CD4-positive, alpha-beta T cell treated with Interleukin-12 subunit alpha and Interleukin-12 subunit beta, for 1 hour (primary cell): Measurements from ENCODE around the gene DOCK9.
"Not testable (repeated sequence)": the region's sequence is repeated elsewhere in the genome, so short reads cannot be mapped to it uniquely, and the experiment has no call there.

Experiments
- DNase-seq: peaks from one replicate; pipeline ENCODE4 v3.0.0-alpha.2; 2020

The DOCK9 gene

DNA sequence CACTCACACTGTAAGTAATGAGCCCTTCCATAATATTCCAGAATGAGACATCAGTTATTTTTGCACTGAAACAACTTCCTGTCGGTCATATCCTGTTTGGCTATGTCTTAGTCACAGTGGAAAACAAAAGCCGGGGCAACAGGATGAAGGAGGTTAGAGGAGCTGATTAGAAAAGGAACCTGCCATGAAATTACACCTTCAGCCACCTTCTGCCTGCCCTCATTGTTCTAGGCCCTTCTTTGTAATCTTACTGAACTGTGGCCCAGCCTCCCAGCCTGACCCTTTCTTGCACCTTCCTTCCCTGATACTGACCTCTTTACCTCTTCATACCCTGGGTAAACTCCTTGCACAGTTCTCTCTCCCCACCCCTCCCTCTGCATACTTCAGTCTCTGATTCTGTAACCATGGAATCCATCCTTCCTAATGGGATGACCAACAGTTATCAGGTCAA lies 67.3 kb downstream of the DOCK9 start:
- DNase-seq = peak; percentile 53

DNA sequence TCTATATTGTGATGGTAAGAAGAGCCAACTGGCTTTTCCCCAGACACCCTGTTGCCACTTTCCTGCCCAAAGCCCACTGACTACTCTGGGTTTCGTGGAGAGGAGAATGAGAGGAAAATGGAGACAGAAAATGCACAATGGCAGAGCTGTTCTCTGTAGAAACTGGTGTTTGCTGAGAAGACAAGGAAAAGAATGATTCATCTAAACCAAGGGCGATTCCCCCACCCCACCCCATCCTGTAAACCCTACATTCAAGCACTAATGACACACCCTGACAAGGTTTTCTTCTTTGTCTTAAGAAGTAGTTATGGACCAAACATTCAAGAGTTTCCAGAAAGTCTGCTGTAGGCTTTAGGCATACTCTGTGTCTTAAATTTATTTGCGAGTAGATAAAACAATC lies 68.8 kb downstream of the DOCK9 start:
- DNase-seq = no peak

DNA sequence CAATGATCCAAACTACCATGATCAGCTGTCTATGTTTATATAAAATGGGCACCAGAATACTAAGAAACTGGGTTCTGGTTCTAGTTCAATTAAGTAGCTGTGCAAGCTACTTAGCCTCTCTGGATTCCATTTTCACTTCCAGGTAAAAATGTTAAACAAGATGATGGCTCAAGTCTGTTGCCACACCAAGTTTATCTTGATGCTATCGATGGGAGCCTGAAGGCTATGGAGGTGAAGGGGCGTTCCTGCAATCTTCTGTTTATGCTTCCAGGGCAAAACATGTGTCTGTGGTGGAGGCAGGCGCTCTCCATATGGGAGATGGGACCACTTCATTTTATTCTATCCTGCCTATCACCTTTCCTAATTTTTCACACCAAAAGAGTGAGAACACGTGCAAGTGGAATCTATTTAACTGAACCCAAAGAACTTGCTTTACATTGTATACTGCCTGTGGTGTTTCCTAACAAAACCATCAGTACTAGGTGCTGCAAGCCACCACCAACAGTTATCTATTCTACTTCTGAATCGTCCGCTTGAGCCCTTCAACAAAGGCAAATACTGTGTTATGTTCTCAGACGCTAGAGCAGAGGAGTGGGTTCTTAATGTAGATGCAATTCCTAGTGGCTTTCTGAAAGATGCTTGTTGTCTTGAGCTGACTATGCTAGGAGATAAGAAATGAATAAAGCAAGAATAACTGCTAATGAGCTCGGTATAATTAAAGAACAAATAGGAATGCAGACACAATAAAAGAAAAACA lies 70.9 kb downstream of the DOCK9 start:
- no peak for DNase-seq

DNA sequence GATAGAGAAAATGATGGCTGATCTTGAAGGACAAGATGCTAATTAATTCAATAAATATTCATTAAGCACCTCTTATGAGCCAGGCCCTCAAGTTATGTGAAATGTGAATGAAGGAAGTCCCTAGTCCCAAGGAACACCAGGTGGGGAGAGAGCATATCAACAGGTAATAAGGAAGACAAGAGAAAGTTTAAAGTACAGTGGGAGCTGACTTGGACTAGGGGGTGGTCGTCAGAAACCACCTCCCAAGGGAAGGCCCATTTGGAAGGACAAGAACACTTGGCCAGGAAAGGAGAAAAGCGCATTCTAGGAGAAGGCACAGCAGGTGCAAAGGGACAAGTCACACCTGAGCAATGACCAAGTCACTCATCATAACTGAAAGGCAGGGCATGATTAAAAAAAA lies 72.7 kb downstream of the DOCK9 start:
- no peak for DNase-seq

DNA sequence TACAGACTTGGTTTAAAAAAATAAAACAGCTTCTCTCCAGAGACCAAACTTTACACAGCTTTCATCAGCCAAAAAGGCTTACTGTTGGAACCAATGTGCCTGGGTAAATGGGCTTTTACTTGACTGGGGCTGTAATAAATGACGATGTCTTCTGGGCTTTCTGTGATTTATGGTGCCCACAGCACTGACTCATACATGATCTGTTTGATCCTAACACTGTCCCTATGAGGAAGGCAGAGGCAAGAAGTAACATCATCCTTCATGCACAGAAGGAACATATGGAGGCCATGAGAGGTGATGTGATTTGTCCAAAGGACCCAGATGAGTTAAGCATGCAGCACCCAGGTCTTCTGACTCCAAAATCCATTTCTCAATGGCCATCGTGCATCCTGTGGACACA lies 77.4 kb downstream of the DOCK9 start:
- DNase-seq = no peak

DNA sequence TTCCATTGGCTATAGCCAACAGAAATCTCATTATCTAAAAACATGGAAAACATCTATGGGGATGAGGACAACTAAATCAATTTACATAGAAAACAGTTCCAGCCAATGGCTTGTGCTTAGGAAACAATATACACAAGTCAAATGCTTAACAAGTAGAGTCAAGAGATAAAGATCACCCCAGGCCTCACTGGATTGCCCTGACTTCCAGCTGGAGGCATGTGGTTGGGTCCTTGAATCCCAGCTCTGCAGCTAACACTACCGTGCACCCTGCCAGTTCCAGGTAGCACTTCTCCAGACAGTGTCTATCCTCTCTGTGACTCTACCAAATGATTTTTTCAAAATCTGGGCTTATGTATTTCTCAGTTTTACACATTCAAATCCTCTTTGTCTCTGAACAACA lies 80.2 kb downstream of the DOCK9 start:
- DNase-seq = no peak

DNA sequence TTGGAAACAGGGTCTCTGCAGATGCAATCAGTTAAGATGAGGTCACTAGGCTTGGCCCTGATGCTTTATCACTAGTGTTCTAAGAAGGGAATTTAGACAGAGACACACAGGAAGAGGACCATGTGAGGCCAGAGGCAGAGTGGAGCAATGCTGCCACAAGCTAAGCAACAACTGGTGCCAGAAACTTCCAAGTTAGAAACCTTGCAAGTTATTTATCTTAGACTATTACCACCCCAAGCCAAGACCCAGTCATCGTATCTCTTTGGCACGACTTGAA lies 81.1 kb downstream of the DOCK9 start:
- no peak for DNase-seq

DNA sequence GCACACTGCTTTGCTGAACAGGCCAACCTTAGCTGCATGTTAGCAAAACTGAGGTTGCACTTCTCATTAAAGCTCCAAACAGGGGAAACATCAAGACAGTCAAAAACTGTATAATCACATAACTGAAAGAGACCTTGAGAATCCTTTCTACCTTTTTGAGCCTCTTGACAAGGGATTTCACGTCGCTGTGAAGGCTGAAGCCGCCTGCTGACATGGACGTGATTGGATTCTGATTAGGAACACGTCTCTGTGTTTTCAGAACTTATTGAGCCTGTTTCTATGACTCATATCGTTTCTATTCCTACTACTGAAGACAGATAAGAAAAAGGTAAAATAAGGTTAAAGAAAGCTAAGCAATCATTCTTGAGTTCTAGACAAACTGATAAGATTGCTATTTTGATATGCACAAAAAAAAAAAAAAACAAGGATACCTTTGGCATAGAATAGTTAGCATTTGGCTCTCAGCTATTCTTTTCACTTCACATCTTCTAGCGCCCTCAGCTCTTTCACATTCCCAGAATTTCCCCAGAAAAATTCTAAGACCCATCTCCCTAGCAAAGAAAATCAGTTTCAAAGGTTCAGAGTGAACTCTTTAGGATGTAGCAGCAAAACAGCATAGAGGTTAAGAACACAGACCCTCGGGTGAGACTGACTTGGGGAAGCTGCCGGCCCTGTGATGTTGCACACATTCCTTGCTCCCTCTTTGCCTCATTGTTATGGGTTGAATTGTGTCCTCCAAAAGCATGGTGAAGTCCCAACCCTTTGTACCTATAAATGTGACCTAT lies 81.6 kb downstream of the DOCK9 start:
- no peak for DNase-seq

DNA sequence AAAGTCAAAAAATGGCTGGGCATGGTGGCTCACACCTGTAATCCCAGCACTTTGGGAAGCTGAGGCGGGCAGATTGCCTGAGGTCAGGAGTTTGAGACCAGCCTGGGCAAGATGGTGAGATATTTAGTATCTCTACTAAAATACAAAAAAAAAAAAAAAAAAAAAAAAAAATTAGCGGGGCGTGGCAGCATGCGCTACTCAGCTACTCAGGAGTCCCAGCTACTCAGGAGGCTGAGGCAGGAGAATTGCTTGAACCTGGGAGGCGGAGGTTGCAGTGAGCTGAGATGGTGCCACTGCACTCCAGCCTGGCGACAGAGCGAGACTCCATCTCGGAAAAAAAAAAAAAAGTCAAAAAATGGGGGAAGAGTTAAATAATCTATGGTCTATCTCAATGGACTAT lies 83.0 kb downstream of the DOCK9 start:
- not testable (repeated sequence) for DNase-seq

DNA sequence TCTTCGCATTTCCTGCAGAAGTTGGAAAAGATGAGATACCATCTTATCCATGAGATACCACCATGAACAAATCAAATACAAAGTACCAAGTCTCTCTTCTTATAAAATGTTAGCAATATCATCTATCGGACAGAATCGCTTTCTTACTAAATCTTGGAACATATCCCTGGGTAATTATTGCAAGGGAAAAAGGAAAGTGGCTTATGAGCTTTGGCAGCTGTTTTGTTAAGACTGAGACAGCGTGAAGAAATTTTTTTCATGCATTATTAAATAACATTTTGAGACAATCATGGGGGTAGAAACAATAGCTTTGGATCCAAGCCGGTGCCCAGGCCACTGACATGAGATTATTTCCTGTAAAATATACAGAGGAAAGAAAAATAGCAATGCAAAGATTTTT lies 84.5 kb downstream of the DOCK9 start:
- DNase-seq = no peak

DNA sequence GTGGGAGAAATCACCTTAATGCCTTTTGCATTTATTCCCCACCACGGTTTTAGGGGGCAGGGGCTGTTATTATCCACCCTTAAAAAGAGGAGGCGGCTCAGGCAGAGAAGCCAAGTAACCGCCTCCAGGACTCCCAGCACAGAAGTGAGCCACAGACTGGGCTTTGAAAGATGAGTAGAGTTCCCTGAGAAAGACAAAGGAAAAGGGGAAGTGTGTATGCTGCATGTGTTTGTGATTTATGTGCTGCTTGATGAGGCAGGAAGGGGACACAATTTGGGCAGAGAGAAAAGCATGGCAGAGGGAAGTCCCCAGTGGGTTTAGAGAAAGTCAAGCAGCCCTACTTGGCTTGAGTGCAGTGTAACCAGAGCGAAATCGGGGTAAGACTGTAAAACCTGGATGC lies 85.0 kb downstream of the DOCK9 start:
- no peak for DNase-seq

DNA sequence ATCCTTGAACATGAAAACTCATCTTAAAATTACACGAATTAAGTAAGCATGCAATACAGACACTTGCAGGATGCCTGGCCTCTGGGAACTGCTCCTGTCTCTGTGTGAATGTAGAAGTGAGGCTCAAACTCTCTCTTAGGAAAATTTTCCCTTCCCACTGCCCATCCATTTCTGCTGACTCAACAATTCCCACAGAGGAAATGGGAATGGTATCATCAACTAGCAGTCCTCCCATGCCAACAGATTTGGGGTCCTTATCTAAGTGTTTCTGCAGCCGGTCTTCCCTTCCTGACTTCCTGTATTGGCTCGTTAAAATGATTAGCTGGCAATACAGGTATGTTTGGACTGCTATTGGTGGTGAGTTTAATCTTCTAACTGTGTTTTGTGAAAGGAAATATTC lies 85.8 kb downstream of the DOCK9 start:
- no peak for DNase-seq

DNA sequence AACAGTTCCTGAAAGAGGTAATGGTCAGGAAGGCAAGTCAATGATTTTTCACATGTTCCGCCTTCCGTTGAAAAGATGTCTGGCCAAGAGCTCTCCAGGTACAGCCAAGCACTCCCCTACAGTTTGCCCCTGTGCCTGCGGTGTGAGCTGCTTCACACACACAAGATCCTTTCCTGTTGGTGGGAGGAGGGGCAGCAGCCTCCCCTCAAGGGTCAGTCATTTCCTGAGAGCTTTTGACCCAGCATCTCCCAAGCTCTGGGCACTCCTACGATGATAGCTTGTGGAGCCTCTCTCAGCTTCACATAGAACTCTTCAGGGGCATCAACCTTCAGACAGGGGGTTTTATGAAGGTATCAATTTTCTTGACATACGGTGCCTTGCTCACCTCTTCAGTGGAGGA lies 86.9 kb downstream of the DOCK9 start:
- DNase-seq = no peak

DNA sequence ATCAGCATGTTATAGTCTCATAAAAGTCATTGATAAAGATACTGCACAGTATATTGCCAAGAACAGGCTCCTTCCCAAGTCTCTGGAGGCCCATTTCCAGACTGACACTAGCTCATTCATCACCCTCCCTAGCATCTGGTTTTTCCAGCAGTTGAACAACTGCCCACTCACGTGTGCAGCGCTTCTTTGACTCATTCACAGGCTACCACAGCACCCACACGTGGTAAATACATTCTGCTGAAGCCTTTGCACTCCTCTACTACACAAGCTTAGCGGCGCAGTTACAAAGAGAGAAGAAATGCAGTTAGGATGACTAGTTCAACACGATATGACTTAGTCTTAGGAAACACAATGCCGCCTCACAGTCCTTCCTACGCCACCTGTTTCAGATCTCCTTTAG lies 87.7 kb downstream of the DOCK9 start:
- no peak for DNase-seq

DNA sequence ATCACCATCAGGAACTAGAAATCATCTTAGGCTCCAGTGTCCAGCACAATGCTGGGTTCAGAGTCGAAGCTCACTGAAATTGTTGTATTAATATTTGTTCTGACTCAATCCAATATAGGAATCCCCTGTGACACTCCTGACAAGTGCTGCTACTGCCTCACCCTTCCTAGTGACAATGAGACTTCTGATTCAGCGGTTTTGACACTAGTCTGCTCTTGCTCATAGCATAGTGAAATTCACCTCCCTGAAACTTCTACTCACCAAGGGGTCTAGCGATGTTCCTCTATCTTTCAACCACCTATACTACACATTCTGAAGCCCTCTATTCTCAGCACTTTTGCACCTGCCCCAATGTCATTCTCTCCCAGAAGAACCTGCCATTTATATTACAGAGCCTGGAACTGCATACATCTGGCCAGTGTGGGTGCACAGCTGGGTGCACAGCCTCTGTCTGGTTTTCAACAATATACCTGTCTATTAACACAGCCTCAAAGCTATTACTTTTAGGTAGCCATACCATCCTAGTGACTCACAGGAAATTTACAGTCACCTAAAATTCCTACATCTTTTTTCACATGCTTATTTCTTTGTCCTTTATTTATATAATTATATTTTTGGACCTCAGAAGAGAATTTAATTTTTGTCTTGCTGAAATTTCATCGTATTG lies 88.3 kb downstream of the DOCK9 start:
- DNase-seq = no peak

DNA sequence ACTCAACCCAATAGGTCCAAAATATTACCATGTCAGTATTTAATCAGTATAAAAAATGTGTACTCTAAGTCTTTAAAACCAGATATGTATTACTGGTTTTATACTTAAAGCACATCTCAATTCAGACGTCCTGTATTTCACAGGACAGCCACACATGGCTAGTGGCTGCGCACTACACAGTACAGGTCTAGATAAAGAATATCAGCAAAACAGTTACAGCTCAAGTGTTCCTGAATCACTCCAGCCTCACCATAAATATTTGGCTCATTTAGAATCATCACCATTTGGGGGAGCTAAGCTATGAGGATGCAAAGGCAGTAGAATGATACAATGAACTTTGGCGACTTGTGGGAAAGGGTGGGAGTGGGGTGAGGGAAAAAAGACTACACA lies 89.0 kb downstream of the DOCK9 start:
- DNase-seq = no peak

DNA sequence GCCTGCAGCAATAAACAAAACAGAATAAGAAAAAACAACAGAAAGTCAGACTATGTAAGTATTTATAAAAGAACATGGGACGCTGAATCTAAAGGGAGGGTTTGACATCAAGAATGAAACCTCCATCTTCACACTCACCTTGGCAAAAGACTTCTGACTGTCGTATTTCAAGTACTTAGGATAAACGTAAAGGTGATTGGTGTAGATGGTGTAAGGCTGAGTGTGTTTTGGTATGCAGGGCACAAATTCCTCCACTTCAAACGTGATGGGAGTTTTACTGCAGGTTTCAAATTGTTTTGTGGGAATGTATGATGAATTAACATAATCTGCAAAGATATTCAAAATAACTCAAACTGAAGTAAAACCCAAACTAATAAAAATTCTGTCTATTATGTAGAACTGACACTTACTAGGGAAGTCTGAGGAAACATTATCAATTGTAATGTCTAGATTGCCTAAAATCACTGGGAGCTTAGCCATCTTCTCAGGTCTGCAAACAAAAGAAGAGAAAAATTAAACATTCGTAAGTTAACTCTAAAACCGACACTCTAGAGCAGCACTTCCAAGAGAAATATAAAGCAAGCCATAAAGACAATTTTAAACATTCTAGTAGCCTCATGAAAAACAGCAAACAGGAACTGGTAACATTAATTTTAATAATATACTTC lies 89.5 kb downstream of the DOCK9 start:
- DNase-seq = no peak

DNA sequence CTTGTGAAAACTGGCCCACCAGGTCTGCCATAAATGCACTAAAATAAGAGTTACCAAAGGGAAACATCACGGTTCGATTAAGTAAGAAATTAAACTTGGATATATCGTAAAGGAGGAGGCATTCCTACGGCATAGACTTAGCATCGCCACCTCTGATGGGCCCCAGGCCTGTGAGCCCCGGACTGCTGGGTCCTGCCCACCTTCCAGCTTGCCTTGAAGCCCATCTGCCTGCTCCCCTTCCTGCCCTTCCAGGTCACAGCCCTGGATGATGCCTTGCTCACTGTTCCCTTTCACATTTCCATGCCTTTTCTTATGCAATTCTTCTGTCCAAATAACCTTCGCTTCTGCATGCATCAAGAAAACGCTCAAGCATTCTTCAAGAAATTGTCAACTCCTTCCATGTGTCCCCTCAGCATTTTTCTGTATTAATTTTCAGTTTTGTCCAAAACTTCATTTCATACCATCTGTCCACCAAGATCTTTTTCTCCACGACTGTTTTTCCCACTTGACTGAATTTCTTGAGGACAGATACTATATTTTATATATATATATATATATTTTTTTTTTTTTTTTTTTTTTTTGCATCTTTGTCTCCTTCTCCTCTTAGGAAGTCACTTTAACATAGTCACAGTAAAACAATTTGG lies 91.2 kb downstream of the DOCK9 start:
- DNase-seq = no peak

DNA sequence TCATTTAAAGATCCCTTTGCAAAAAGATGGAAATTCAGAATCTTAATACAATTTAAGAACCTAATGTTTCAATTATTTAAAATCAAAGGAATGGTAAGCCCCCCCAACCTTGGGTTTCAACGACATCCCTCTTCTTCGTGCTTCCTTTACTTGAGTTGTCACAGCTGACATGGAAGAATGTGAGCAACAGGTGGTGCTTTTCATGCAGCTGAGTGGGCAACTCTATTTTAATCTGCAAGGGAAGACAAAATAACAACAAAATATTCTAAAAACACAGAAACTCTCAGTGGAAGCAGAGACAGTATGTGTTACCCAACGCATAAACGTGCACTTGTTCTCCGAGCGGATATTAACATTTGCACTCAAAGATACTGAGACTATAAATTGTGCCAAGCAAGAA lies 92.3 kb downstream of the DOCK9 start:
- no peak for DNase-seq

DNA sequence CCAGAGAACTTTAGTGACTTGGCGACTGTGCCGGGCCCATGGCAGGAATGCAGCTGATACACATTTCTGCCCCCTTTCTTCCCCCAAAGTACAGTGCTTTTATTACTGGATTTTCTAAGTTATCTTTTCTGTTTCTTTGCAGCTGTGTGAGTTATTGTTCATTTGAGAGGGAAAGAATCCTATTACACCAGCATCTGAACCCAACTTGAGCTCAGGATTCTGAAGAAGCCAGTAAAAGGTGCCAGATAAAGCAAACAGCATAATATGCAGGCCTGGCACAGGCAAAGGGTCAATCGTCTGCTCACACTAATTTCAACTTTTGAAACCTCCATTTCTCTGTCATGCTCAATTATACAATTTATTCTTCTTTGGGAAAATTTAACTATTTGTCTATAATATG lies 93.9 kb downstream of the DOCK9 start:
- DNase-seq = no peak

DNA sequence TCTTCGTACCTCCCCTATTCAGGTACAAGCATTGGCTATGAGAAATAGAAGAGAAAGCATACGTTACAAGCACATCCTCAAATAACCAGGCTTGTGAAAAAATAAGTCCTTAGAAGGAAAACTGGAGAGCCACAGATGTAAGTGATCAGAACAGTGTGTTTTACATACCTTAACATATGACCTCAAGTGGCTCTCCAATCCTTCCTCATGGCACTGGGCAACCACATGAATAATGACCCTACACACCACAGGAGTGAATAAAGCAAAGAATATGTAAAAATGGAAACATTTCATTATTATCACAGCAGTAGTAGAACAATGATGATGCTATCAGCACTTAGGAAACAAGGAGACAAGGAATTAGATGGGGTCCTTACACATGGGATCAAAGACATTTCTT lies 96.5 kb downstream of the DOCK9 start:
- DNase-seq = no peak

DNA sequence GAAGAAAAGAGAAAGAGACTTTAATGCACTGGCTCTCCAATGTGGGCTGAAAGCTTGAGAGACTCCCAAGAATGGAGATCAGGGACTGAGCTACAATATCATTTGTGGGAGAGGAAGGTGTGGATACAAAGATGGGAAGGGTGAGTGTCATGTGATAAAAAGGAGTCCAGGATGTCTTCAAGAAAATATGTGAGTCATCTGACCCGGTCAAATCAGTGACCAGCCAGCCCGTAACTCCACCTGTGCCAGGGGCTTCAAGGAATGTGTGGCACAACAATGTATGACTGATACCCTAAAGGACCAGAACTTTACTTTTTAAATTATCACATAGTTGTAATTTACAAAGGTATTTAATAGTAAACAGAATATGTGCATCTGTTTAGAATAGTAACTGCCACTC lies 97.2 kb downstream of the DOCK9 start:
- no peak for DNase-seq

DNA sequence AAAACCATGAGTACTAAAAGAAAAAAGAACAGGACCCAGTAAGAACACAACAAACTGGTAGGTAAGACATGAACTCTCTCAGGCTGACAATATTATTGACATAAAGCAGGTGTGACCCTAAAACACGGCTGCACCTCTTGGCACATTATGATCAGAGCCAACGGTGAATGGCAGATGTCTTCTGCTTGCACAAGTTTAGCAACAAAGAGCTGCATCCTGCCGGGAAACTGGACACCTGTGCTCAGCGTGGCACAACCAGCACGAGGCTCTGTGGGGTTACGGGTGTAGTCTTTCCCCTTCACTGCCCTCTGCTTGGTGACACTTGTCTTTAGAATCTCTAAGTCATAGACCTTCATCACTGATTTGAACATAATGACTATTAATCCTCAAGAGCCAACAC lies 97.9 kb downstream of the DOCK9 start:
- DNase-seq = no peak
